ENCODE measurements around the gene EFCAB13. TPM values are rescaled to one million over a fixed set of nuclear protein-coding genes. Genes with fewer than 3 reads are reported as not detected.

EFCAB13 gene
- total RNA-seq, 4 donors from 2014 or later, result 3.3 to 17.2 (median 6.2) TPM

DNA sequence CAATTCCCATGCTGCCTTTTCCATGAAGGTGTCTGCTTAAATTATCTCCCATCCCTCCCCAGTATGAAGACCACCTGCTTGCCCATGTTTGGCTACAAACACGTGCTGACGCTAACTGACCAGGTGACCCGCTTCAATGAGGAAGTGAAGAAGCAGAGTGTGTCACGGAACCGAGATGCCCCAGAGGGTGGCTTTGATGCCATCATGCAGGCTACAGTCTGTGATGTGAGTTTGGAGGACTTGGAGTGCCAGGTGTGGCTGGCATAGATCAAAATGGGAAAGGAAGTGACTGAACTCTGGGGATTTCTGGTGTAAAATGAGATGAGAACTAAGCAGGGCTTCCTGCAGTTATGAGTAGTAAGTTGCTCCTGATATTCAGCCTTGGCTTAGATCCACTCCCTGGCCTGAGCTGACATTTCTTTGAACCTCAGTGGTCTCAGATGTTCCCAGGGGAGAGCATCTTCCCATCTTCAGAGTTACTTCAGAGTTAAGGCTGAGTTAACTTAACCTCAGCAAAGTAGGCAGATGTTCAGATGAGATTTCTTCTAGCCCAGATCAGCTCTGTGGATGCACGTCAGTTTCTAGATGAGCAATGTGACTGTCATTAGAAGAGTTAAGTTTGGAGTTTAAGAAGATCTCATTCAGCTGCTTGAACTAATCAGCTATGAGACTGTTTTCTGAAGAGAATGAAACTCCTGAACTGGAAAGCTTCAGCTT is 37.4 kb upstream of the EFCAB13 start:
- no peak for ATAC-seq (ENCODE audit: low FRiP score)
- no peak for DNase-seq (ENCODE audit: low spot score)
- TF ChIP-seq, protein P1, sequence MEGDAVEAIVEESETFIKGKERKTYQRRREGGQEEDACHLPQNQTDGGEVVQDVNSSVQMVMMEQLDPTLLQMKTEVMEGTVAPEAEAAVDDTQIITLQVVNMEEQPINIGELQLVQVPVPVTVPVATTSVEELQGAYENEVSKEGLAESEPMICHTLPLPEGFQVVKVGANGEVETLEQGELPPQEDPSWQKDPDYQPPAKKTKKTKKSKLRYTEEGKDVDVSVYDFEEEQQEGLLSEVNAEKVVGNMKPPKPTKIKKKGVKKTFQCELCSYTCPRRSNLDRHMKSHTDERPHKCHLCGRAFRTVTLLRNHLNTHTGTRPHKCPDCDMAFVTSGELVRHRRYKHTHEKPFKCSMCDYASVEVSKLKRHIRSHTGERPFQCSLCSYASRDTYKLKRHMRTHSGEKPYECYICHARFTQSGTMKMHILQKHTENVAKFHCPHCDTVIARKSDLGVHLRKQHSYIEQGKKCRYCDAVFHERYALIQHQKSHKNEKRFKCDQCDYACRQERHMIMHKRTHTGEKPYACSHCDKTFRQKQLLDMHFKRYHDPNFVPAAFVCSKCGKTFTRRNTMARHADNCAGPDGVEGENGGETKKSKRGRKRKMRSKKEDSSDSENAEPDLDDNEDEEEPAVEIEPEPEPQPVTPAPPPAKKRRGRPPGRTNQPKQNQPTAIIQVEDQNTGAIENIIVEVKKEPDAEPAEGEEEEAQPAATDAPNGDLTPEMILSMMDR (IDR thresholded peaks at IDR 0.05), result no peak

GRCh38 chr17:47287068-47287467 is 36.7 kb upstream of the EFCAB13 start:
- TF ChIP-seq, protein P1 (IDR thresholded peaks at IDR 0.05), result no peak

GRCh38 chr17:47287639-47288038 is 36.1 kb upstream of the EFCAB13 start:
- TF ChIP-seq, protein P1 (IDR thresholded peaks at IDR 0.05), result no peak
- ATAC-seq (ENCODE audit: low FRiP score) (no peak), DNase-seq (ENCODE audit: low spot score) (no peak)

More at GRCh38 chr17:47287068-47287467, 36.7 kb upstream of the EFCAB13 start:
- ATAC-seq (ENCODE audit: low FRiP score) (no peak), DNase-seq (ENCODE audit: low spot score) (no peak)

GRCh38 chr17:47288531-47289116 is 35.1 kb upstream of the EFCAB13 start:
- TF ChIP-seq, protein P1 (IDR thresholded peaks at IDR 0.05), result no peak
- no peak for ATAC-seq (ENCODE audit: low FRiP score)

DNA sequence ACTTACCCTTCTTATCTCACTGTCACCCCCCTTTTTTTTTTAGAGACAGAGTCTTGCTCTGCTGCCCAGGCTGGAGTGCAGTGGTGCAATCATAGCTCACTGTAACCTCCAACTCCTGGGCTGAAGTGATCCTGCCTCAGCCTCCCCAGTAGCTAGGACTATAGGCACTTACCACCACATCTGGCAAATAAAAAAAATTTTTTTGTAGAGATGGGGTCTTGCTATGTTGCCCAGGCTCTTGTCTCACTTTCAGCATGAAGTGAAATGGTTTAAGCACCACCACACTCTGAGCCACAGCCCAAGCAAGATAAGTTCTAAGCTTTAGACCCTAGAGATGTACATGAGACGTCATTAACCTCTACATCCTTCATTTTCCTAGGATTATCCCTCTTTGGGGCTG is 34.5 kb upstream of the EFCAB13 start:
- no peak for DNase-seq (ENCODE audit: low spot score)
- ATAC-seq (ENCODE audit: low FRiP score), result no peak
- TF ChIP-seq, protein P1 (IDR thresholded peaks at IDR 0.05), result no peak

More at GRCh38 chr17:47288531-47289116, 35.1 kb upstream of the EFCAB13 start:
- no peak for DNase-seq (ENCODE audit: low spot score)

DNA sequence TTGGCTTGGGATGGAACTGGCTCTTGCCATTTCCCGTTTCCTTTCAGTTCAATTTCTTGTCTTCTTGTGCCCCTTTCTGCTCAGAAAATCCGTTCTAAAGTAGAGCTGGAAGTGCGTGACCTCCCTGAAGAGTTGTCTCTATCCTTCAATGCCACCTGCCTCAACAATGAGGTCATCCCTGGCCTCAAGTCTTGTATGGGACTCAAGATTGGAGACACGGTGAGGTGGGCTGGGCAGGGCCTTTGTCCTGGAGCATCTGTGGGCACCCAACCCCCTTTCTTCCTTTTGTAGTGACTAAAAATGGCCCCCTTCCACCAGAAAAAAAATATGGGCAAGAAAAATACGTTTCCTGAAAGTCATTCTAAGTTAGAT is 32.9 kb upstream of the EFCAB13 start:
- TF ChIP-seq, protein P1 (IDR thresholded peaks at IDR 0.05), result no peak
- no peak for DNase-seq (ENCODE audit: low spot score)
- ATAC-seq (ENCODE audit: low FRiP score), result no peak

All from omental fat pad (tissue), 4 donors.